ENCODE results near the gene TCF4.
"Not testable (repeated sequence)": the region's sequence is repeated elsewhere in the genome, so short reads cannot be mapped to it uniquely, and the experiment has no call there.

TCF4 gene

GRCh38 chr18:55473058-55473457, 114.9 kb downstream of the TCF4 start:
- no peak for DNase-seq

GRCh38 chr18:55470826-55471225, 117.2 kb downstream of the TCF4 start:
- DNase-seq = no peak

DNA sequence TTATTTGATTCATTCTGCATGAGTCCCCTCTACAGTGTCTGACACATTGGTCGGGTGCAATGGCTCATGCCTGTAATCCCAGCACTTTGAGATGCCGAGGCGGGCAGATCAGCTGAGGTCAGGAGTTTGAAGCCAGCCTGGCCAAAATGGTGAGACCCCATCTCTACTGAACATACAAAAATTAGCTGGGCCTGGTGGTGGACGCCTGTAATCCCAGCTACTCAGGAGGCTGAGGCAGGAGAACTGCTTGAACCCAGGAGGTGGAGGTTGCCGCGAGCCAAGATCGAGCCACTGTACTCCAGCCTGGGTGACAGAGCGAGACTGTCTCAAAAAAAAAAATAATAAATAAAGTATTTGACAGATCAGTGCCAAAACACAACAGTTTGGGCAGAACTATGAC, 118.9 kb downstream of the TCF4 start:
- DNase-seq = not testable (repeated sequence)

GRCh38 chr18:55466789-55467188, 121.2 kb downstream of the TCF4 start:
- DNase-seq = no peak

- DNase-seq = no peak
These were observed 122.7 kb downstream of the TCF4 start for GRCh38 chr18:55465313-55465712.

DNA sequence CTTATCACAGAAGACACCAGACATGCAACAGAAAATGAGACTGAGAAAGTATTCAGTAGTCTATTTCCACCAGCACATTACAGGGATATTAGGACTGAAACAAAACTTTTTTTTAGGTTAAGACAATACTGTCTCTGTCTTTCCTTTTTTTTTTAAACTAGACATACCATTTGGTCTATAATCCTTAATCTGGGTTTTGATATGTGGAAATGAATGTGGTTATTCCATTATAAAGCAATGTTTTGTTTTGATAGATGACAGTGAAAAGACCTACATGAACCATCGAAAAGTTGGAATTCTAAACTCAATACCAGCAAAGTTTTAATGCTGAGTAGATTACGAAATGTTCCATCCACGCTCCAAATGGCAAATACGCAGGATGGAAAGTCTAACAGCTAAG, 123.4 kb downstream of the TCF4 start:
- DNase-seq = no peak

- DNase-seq = peak in 1 of 2 experiments; percentile 22
These were observed 125.3 kb downstream of the TCF4 start for GRCh38 chr18:55462652-55463051.

DNA sequence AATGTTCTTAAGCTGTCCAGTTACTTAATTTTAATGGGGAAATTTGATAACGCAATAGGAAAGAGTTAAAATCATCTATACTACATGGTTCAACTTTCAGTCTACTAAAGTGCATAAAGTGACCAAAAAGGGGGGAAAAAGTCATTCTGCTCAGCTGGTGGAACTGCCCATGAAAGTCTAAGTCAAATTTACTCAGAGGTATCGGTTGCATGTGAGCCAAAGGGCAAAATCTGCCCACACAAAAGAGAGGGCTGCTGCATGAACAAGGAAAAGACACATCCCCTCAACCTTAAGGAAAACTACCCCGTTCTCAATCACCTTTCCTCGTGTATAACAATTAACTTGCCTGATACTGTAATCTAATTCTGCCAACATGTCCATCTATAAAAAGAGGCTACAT, 126.1 kb downstream of the TCF4 start:
- no peak for DNase-seq

DNA sequence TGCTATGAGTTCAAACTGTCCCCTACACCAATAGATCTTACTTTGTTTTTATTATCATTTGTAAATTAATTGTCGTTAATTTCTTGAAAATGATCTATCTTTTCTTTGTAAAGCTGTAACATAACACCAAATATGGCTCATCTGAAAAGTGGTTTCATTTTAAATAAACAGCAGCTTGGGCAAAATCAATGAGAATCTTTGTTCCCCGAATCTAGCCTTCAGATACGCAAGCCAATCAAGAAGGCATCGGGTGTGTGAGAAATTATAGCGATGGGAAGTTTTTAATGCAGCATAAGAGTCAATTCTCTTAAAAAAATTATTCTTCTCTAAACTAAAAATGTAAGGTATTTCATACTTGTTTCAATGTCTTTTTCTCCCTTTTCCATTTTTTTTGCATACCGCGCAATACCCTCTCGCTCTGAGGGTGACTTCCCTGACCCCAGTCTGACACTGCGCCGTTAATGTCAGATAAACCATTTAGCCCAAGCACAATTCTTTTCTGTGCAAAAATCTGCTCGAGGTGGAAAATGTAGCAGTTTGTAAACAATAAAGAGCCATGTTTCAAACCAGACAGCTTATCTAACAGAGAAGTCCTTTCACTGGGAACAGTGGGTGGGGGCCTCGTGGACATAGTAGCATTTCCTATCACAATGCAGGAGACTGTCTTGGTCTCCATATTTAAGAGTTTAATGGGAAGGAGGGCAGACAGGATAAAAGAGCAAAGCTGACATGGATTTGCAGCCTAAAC, 129.4 kb downstream of the TCF4 start:
- DNase-seq = no peak

GRCh38 chr18:55457028-55457427, 131.0 kb downstream of the TCF4 start:
- no peak for DNase-seq

DNA sequence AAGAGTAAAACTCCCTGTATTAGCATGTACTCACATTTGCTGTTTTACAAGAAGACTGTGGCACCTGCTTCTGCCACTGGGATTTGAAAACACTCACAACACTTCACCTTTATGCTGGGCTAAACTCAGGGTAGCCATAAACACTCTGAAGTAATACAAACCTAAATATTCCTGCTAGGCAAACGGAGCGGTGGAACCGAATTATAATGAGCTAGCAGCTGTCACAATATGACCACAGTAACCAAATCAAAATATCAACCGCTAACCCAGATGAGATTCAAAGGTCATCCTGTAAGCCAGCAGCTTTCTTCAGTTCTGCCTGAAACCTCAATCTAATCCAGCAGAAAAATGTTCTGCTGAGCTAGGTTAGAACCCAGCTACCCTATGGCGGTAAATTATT, 132.1 kb downstream of the TCF4 start:
- peak; percentile 81 to 85 for DNase-seq

- no peak for DNase-seq
These were observed 134.8 kb downstream of the TCF4 start for GRCh38 chr18:55453186-55453585.

- DNase-seq = peak in 1 of 2 experiments; percentile 20
These were observed 135.8 kb downstream of the TCF4 start for GRCh38 chr18:55452123-55452611.

GRCh38 chr18:55449412-55450140, 138.4 kb downstream of the TCF4 start:
- no peak for DNase-seq

GRCh38 chr18:55448420-55448819, 139.6 kb downstream of the TCF4 start:
- no peak for DNase-seq

DNA sequence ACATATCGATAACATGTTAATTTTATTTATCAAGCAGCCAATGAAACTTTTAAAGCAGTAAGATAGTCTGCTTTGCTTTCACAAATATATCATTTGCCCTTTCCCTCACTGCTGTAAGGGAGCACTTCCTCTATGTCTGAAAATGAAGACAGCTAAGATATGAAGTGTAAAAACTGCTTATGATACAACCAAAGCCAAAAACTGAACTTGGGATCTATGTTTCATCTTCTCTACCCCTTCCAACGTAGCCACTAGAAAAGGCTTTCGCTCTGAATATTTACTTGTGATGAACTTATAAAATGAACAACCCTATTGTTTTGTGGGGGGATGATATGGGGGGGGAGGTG, 140.3 kb downstream of the TCF4 start:
- no peak for DNase-seq

GRCh38 chr18:55446996-55447671, 140.9 kb downstream of the TCF4 start:
- no peak for DNase-seq

- DNase-seq = no peak
These were observed 143.5 kb downstream of the TCF4 start for GRCh38 chr18:55444536-55444935.

- no peak for DNase-seq
These were observed 144.2 kb downstream of the TCF4 start for GRCh38 chr18:55443776-55444175.

DNA sequence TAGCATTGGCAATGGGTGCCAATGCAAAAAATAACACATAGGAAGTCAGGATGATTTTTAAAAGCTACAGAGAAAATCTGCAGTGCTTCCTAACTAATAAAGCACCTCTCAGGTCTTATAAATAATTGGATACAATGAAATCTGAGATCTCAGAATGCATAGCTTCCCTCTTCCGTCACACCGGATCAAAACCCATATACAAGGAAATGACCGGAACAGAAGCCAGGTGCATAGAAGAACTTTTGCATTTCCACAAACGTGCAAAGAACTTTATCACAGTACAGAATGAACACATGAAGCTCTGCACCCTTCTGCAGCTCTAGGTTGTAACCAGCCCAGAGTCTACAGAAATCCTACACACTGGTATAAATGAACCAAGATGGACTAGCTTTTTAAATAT, 145.4 kb downstream of the TCF4 start:
- no peak for DNase-seq

DNA sequence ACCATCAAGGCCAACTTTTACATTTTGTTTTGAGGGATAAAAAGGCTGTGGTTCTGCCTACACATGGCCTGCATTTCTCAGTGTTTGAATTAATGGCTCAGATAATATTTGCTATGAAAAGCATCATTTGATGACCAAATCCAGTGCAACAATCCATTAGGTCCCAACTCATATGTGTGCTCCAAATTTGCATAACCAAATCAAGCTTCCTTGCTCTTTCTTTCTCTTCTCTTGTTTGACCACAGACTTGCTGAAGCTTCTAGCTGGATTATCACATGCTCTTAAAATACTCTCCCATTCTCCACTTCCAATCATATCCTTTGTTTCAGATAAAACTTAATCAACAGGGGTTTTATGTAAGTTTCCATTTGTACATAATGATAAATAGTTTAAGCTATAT, 147.0 kb downstream of the TCF4 start:
- DNase-seq = no peak

DNA sequence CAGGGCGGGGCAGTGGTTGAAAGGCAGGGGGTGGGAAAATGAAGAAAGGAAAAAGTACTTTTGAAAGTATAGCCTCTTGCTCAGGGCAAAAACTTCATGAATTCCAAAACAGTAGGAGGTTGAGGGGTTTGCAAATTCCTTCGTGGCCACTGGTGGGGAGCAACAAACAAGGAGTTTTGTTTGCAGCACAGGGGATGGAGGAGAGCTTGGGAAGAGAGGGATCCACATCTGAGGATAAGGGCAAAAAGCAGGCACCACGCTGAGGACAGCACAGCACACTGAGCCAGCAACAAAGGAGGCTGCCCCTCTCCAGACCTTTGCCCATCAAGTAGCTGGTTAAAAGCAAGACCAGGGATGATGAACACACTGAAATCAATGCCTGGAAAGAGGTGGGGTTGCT, 148.9 kb downstream of the TCF4 start:
- DNase-seq = no peak

DNA sequence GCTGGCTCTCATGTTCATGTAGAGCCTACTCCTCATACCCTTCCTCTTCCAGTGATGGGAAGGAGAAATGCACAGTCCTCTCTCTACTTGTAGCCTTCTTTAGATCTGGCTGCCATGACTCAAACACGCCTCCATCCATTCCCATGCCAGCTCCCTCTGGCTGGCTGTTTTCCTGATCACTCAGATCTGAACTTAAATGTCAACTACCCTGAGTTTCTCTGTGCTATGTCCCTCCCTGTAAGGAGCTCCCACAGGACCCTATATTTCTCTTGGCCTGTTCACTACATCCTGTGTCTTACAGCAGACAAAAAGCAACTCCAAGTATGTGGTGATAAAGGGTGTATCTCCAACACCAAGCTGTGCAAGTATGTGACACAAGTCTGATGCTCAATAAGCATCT, 152.4 kb downstream of the TCF4 start:
- DNase-seq = no peak

- no peak for DNase-seq
These were observed 154.3 kb downstream of the TCF4 start for GRCh38 chr18:55433648-55434047.
